Bone marrow (tissue), 2 donors: ENCODE measurements around the gene TRIM50.
"Not testable (repeated sequence)": the region's sequence is repeated elsewhere in the genome, so short reads cannot be mapped to it uniquely, and the experiment has no call there.

Experiments
- DNase-seq, 2 donors: peaks; one replicate each; lab custom pipeline; 2025; lab: John Stamatoyannopoulos, UW

The TRIM50 gene

DNA sequence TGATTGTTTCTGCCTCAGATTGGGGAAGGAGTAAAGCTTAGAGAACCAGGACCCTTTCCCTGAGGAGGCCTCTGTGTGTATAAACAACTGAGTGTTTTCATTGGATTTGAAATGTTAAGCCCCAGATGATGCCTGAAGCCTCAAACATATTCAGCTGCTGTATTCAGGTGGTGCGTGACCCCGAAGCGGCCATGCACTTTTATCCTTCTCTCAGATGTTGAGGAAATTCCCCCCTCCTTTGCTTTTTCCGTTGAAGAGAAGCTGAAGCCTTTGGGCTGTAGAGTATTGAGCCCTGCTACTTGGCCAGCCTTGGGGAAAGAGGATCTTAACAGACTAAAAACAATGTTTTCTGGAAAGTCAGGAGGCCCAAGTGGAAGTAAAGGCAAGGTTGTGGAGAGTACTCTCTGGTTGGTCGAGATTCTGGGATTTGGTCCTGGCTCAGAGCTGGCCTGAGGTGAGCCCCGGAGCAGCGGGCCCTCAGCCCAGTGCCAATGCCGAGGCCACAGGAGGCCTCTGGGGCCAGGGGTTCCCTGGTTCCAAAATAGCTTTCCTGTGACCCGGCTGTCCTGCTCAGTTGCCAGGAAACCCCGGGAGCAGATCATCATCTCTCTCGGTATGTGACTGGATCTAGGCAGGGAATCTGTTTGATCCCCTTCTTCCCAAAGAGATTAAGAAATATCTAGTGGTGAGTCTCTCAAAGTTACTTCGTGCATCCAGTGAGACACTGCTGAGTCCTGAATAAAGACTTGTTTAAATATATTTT, 22.6 kb upstream of the TRIM50 start:
- DNase-seq, result no peak

GRCh38 chr7:73349763-73350162, 21.9 kb upstream of the TRIM50 start:
- no peak for DNase-seq

GRCh38 chr7:73345951-73346350, 18.1 kb upstream of the TRIM50 start:
- DNase-seq, result no peak

DNA sequence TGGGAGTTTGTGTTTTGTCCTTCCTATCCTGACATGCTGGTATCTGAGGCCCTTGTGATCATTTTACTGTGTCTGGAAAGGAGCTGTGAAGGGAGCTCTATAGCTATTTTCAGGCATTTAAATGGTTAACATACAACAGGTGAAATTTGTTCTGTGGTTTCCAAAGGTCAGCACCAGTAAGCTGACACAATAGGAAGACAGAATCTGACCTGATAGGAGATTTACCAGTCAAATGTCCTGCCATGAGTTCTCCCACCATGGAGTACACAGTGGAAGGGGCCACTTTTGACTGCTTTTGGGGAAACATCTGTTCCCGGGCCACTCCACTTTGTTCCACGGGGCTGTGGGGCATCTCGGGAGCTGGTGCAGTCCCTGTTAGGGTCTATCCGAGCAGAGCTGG, 17.7 kb upstream of the TRIM50 start:
- no peak for DNase-seq

- no peak for DNase-seq
Observed at GRCh38 chr7:73343671-73344380, 15.9 kb upstream of the TRIM50 start.

GRCh38 chr7:73342645-73343044, 14.8 kb upstream of the TRIM50 start:
- DNase-seq, result no peak

GRCh38 chr7:73341877-73342276, 14.0 kb upstream of the TRIM50 start:
- DNase-seq, result no peak

- no peak for DNase-seq
Observed at GRCh38 chr7:73340514-73340913, 12.6 kb upstream of the TRIM50 start.

DNA sequence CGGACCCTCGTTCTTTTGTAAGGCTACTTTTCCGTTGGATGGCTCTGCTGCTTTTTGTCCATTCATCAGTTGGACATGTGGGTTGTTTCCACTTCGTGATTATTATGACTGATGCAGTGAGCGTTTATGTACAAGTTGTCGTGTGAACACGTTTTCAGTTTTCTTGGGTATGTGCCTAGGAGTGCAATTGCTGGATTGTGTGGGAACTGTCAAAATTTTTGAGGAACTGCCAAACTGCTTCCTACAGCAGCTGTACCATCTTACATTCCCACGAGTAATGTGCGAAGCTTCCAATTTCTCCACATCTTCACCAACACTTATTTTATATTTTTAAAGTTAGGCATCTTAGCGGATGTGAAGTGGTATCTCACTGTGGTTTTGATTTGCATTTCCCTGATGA, 10.4 kb upstream of the TRIM50 start:
- DNase-seq, result no peak

DNA sequence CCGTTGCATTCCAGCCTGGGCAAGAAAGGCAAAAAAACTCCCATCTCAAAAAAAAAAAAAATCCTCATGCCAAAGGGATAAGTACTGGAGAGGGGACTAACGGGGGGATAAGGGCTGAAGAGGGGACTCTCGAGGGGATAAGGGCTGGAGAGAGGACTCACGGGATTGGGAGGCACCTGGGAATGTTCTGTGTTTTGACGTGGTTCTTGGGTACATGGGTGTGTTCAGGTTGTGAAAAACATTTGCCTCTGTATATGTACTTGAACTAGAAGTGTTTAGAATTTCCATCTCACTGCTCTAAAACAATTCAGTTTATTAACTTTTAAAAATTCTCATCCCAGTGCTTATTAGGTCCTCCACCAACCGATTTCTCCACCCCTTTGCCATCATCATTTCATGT, 4.6 kb upstream of the TRIM50 start:
- no peak for DNase-seq

DNA sequence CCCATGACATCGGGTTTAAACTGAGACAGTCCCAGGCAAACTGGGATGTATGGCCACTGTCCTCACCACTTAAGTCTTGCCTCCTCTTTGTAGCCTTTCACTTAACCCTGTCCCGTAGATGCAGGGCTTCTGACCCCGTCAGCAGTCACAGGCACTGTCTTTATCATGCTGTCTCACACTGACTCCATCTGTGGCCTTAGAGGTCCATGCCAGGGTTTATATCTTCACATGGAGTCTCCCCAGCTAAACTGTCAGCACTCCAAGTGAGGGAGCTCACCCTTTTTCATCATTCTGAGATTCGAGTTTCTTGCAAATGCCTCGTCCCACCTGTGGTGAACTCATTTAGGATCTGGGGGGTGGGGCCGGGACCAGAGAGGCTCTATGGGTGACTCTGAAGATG, 2.9 kb upstream of the TRIM50 start:
- DNase-seq, result no peak

DNA sequence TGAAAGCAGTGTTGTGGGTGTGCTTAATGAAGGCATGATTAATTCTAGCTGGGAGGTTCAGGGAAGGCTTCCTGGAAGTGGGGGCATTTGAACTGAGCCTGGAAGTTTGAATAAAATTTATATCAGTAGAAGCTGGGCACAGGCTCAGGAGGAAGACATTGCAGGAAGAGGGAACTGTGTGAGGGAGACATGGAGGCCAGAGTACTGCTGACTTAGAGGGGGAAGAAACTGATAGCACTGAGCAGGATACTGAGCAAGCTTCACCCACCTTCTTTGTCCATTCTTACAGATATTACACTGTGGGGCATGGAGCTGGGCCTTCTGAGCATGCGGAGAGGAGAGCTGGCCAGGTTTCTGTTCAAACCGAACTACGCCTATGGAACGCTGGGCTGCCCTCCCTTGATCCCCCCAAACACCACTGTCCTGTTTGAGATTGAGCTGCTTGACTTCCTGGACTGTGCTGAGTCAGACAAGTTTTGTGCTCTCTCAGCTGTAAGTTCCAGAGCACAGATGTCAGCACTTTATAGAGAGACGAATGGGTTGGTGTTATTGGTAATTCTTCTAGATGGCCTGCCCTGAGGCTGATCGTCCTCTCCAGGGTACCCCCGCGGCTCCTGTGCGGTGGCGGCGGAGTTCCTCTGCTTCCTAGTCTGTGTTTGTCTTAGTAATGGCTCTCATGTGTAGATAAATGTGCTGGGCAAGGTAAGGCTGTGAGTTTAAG, 2.1 kb upstream of the TRIM50 start:
- DNase-seq, result peak in 1 of 2 donors; percentile 33

- no peak for DNase-seq
Observed at GRCh38 chr7:73328696-73329095, 814 bp upstream of the TRIM50 start.

DNA sequence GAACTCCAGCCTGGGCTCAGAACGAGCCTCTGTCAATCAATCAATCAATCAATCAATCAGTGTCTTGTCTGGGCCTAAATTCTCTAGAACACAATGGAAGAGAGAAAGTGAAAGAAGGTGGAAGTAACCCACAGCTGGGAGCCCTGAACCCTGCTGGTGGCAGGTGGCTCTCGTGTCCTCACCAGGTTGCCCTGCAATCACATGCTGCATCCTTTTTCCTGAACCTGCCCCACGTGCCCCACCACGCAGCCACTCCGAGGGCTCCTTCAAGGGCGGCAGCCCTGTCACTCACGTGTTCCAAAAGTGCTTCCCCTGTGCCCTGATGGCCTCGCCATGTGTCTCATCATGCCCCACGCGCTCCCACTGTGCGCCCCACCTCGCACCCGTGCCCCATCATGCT, 433 bp downstream of the TRIM50 start:
- not testable (repeated sequence) for DNase-seq

DNA sequence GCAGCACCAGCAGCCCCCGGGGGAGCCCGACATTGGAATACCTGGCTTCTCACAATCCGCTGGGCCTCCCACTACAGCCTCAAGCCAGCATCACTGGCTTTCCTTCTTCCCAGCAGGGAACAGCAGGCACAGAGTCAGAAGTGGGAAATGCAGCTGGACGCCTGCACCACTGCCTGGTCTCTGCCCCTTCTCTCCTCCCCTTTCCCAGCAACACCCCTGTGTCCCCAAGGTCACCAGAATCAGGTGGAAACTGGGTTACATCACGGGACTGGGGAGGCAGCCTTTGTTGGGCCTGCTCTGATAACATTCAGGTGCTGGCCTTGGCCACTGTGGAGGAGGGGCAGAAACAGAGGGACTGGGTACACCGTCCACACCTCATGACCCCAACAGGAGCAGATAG, 2.5 kb downstream of the TRIM50 start:
- DNase-seq, result not testable (repeated sequence)

- DNase-seq, result peak in 1 of 2 donors; percentile 39
Observed at GRCh38 chr7:73324081-73324845, 3.6 kb downstream of the TRIM50 start.

GRCh38 chr7:73323434-73324080, 4.3 kb downstream of the TRIM50 start:
- DNase-seq, result not testable (repeated sequence)

DNA sequence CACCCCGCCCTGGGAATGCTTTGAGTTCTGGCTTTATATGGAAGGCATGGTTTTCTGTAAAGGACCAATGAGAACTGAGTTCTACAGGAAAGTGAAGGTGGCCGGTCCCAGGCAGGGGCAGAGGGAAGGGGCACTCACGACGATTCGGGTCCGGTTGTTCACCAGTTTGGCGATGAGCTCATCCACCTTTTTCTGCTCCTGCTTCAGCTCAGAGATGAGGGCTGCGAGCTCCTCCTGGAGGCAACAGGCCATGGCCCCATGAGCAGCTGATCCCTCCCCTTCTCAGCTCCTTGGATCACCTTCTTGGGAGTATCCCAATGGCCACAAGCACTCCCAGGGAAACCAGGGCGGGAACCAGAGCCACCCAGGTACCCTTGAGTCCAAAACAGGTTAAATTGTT, 7.9 kb downstream of the TRIM50 start:
- not testable (repeated sequence) for DNase-seq

- DNase-seq, result not testable (repeated sequence)
Observed at GRCh38 chr7:73319541-73319940, 8.3 kb downstream of the TRIM50 start.

DNA sequence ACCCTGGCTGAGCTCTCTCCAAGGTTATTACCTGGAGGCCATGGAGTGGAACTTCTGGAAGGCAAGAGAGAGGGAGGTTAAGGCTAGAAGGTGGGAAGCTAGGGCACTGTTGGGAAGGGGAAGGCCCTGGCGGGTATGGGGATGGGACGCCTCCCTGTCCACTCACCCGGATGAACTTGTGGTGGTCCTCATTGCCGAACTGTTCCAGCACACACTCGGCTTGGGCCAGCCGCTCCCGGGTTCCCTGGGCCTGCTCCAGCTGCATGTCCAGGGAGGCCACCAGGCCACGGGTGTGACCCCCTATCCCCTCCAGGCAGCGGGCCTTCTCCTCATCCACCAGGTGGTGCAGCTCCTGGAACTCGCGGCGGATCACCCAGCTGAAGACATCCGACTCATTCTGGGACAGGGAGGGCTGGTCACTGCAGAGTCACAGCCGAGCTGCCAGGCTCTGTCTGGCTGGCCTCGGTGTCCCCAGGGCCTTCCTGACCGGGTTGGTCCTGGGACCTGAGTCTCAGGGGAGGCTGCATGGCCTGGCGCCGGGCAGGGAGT, 9.2 kb downstream of the TRIM50 start:
- not testable (repeated sequence) for DNase-seq

- no peak for DNase-seq
Observed at GRCh38 chr7:73316521-73316920, 11.4 kb downstream of the TRIM50 start.
